DND-41 (cell line): Measurements from ENCODE around the gene TMEM9.

ENCODE experiments used
- CTCF ChIP-seq: IDR thresholded peaks from 2 replicates; pipeline ENCODE4 v1.5.1; 2012; ENCODE audit warnings: borderline replicate concordance, low read length, moderate library complexity, mild to moderate bottlenecking; ENCODE audit not compliant: poor library complexity, severe bottlenecking; ENCODE audit errors: extremely low read depth
- EZH2 ChIP-seq: IDR thresholded peaks from 3 replicates; pipeline ENCODE4 v1.6.1; 2012; ENCODE audit warnings: borderline replicate concordance, low read depth, mild to moderate bottlenecking, moderate library complexity, low read length, inconsistent platforms; ENCODE audit not compliant: severe bottlenecking

DNA sequence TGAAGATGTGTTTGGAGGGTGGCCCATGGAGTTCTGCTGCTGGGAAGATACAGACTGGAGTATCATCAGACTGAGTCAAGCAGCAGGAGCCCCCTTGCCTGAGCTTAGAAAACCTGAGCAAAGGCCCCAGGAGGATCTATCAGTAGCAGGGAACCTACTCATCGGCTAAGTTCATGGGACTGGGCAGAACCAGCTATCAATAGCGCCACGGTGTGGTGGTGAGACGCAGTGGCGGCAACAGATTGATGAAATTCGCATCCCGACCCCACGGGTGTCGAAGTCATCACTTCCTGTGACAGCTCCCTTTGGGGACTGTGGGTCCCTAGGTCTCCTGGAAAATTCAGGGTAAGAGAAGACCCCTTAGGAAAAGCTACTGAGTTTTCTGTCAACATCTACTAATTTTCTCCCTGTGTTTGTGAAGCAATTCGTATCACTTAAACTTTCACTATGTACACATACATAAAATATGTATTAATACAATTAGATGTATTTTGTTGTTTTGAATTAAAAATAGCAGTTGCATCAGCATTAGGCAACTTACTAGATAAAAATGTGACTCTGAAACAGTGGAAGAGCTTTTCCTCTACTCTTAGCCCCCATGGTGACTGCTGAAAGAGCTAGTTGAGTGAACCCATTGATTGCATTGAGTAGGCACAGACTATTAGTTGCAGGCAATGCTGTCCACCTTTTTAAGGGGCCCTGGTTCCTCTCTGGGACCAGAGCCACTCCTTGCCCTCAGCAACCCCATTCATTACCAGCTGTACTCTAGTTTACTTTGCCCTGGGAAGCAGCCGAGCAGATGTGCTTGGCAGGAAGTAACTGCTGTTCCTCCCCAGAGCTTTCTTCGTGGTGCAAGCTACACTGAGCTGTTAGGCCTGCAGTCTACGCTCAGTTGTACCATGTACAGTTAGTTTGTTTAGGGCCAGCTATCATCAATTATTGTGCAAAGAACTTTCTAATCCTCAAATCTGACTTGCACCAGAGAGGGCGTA is 34.8 kb downstream of the TMEM9 start:
- TF ChIP-seq CTCF = peak; percentile 46
- TF ChIP-seq EZH2 = no peak
